Glomerular endothelial cell (primary cell): ENCODE results near the gene GPHN. TPM values are rescaled to one million over a fixed set of nuclear protein-coding genes. Genes with fewer than 3 reads are reported as not detected.

ENCODE experiments used
- DNase-seq: peaks from one replicate; pipeline ENCODE4 v3.0.0-alpha.2; 2011; ENCODE audit warnings: low read depth, low spot score; ENCODE audit errors: extremely low read depth
- total RNA-seq: library from RNA; depleted of rRNA; stranded (reverse); fragments of >200 nt; gene quantifications from 2 replicates; pipeline ENCODE4 v1.2.3, GENCODE V29; 2015

The GPHN gene
- total RNA-seq, 1 donor from 2014 or later: 16.1 TPM

GRCh38 chr14:66916421-66916820, 408.5 kb downstream of the GPHN start:
- no peak for DNase-seq

GRCh38 chr14:66918527-66918926, 410.6 kb downstream of the GPHN start:
- no peak for DNase-seq

DNA sequence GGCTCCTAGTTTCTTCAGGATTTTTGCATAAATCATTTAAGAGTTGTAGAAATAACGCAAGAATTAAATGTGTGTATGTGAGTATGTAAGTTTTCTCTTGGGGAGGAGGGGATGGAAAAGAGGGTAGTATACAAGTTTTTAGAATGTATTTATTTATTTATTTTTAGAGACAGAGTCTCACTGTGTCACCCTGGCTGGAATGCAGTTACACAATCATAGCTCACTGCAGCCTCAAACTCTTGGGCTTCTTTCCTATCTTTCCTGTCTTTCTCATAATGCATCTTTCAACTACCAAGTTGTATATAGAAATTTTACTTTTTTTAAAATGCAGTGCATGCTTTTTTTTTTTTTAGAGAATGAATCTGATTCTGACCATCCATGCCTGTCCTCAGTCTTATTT, 412.2 kb downstream of the GPHN start:
- DNase-seq: no peak

- no peak for DNase-seq
Observed at GRCh38 chr14:66923251-66923650, 415.3 kb downstream of the GPHN start.

- DNase-seq: no peak
Observed at GRCh38 chr14:66939409-66939808, 431.5 kb downstream of the GPHN start.

DNA sequence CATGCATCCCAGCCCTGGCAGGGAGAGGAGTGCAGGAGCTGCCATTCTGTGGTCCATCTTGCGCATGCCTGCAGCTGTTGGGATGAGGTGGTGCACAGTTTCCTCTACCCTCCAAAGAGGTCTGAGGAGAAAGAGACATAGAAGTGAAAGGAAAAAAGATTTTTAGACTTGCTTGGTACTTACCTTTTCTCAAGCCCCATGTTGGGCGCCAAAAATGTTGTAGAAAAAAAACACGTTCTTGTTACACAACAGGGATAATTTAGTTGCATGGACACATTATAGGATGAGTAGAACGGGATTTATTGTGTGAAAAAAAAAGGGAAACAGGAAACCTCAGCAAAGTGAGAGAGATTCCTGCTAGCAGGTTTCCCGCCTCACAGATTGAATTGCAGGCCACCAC, 436.9 kb downstream of the GPHN start:
- peak; percentile 3 for DNase-seq

- DNase-seq: no peak
Observed at GRCh38 chr14:66955159-66955558, 447.2 kb downstream of the GPHN start.

GRCh38 chr14:66959437-66960050, 451.6 kb downstream of the GPHN start:
- no peak for DNase-seq

- DNase-seq: no peak
Observed at GRCh38 chr14:66965831-66966230, 457.9 kb downstream of the GPHN start.

DNA sequence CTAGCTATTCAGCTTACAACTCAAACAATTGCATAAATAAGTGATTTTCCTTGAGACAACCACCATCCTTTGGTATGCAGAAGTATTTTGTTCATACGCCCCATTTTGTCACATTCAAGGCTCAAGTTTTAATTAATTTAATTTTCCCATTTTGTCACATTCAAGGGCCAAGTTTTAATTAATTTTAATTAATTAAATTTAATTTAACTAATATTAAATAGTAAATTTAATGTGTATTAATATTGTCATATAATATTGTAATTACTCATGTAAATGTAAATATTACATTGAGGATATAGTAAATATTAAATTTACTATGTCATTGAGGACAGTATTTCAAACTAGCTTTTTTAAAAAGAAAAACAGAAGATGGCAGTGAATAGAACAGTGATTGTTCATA, 464.5 kb downstream of the GPHN start:
- DNase-seq: no peak

- DNase-seq: peak; percentile 4
Observed at GRCh38 chr14:66974397-66975025, 466.6 kb downstream of the GPHN start.

DNA sequence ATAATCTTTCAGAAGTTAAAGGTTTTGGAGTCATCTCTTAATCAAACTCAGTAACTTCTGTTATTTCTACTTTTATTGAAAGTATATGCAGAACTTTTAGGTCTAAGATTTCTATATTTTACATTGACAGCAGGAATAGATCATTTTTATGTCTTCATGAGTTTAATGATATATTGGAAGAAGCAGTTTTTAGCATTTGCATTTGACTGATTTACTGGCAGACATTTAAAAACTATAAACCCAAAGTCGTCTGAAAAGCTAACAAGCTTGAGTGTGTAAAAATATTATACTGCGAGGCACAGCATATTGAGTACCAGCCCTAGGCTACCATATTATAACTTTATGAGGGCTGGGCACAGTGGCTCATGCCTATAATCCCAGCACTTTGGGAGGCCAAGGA, 467.3 kb downstream of the GPHN start:
- DNase-seq: no peak

- DNase-seq: no peak
Observed at GRCh38 chr14:66979101-66979974, 471.4 kb downstream of the GPHN start.

GRCh38 chr14:66982247-66982646, 474.3 kb downstream of the GPHN start:
- no peak for DNase-seq

GRCh38 chr14:66992776-66993175, 484.8 kb downstream of the GPHN start:
- DNase-seq: no peak

DNA sequence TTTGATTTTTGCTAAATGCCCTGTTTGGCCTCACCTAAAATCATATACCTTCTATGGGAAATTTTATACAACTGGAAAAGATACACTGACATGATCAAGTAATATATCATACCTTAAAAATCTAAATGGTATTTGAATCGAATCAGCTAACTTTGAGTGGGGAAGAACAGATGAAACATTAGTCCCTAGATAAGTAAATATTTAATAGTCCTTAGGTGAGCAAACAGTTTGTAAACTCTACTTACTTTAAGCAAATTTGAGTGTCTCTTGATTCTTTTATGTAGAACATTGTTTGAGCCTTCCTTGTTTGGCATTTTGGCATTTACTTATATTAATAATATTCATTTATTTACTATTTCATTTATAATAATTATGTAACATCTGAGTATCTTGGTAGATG, 485.6 kb downstream of the GPHN start:
- no peak for DNase-seq

DNA sequence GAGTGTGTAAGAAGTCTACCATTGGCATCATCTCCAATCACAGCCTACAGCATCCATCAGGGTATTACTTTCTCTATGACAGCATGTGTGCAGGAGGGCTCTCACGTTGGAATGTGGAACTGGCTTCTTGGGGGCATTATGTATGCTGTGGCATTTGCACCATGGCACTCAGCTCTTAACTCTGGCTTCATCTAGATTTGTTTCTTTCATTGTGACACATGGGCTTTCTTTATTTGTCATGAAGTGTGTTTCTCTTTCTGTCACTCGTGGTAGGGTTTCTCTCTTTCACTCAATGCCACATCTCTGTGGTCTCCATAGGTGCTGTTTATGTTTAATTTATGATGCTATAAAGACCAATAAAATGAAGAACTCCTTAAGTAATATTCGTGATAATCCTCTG, 490.1 kb downstream of the GPHN start:
- DNase-seq: no peak

- DNase-seq: no peak
Observed at GRCh38 chr14:66999978-67000377, 492.0 kb downstream of the GPHN start.

DNA sequence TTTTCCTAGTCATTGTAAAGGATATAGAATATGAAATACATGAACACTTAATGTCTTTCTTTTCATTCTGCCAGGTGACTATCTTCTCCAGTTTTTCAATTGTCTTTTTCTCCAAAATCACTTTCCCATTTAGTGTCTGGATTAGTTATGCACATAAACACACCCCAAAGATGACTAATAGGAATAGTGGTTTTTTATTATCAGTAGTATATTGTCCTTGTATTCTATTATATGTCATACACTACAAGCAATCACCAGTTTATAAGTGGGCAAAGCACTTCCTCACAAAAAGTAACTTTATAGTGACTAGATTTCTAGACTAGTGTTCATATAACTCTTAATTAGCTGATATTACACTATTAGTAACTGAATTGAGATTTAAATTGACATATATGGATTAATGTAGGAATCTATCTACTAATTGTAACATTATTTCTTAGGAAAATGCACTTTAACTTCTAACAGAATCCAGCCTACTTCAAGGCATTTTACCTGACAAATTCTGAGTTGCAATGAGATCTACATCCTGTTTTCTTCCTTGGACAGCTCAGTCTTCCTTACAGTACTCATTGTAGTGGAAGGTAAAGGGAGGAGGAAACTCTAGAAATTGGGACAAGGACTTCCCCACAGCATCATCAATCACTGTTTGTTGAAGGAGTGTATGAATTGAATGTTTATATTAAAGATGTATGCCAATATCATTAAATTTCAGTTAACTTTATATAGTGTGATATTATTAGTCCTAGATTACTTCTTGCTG, 495.2 kb downstream of the GPHN start:
- DNase-seq: no peak

DNA sequence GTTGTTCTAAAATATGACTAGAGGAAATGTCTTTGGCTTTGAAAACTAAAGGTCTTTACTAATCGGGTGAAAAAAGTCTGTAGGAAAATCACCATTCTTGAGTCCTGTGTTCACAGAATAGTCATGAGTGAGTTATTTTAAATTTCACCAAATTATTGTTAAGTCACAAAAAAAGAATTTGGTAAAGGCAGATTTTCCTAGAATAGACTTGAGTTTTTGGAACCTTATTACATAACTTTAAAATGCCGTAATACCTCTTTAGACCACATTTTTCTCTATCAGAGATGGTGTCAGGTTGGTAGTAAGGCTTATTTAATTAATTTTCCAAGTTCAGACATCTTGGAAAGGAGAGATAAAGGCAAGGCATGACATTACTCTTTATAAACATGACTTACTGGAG, 496.6 kb downstream of the GPHN start:
- no peak for DNase-seq

GRCh38 chr14:67010602-67011001, 502.7 kb downstream of the GPHN start:
- DNase-seq: no peak
